H1 (cell line): ENCODE data around the gene RSAD2. TPM values are rescaled to one million over a fixed set of nuclear protein-coding genes. Genes with fewer than 3 reads are reported as not detected.

ENCODE experiments used
- CTCF ChIA-PET: fragments of 300-600 bp; sonication (Branson Sonifier 250); formaldehyde crosslinking; loops from one replicate; lab custom pipeline; 2021; ENCODE audit not compliant: partially characterized antibody; lab: Charles Lee
- POLR2A ChIA-PET: fragments of 300-600 bp; sonication (Branson Sonifier 250); formaldehyde crosslinking; loops from one replicate; lab custom pipeline; 2021; ENCODE audit warnings: inconsistent platforms; ENCODE audit not compliant: partially characterized antibody; lab: Charles Lee
- DNase-seq, 2 experiments: peaks; one replicate each; pipeline versions ENCODE4 v3.0.0 to v3.0.0-alpha.2; 2010 to 2022; ENCODE audit warnings: low spot score in 2 of 2, low read depth in 1 of 2, mixed read lengths in 1 of 2
- FAIRE-seq: peaks from 2 replicates; lab custom pipeline; 2011; peaks lifted over from hg19 to GRCh38; lab: Jason Lieb, UNC
- H2AFZ ChIP-seq: 2 replicates; pipeline ENCODE4 v1.8.1; 2012; ENCODE audit warnings: low read length, inconsistent platforms
- H2AK5ac ChIP-seq: 2 replicates; pipeline ENCODE4 v1.6.1; 2013; ENCODE audit warnings: low read depth, low read length
- H2BK120ac ChIP-seq: replicated peaks from 2 replicates; pipeline ENCODE3; 2013; ENCODE audit warnings: low read depth, low read length, inconsistent platforms
- H2BK12ac ChIP-seq: 2 replicates; pipeline ENCODE4 v1.6.1; 2013; ENCODE audit warnings: low read depth, low read length
- H2BK15ac ChIP-seq: 2 replicates; pipeline ENCODE4 v1.6.1; 2013; ENCODE audit warnings: low read length
- H2BK20ac ChIP-seq: 2 replicates; pipeline ENCODE4 v1.6.1; 2013; ENCODE audit warnings: low read length
- H2BK5ac ChIP-seq: 2 replicates; pipeline ENCODE4 v1.6.1; 2013; ENCODE audit warnings: low read depth, low read length
- H3K14ac ChIP-seq: 2 replicates; pipeline ENCODE4 v1.6.1; 2013; ENCODE audit warnings: inconsistent platforms; ENCODE audit not compliant: insufficient read length
- H3K18ac ChIP-seq: 2 replicates; pipeline ENCODE4 v1.6.1; 2013; ENCODE audit warnings: low read length; ENCODE audit errors: extremely low read depth
- H3K23ac ChIP-seq: 2 replicates; pipeline ENCODE4 v1.6.1; 2013; ENCODE audit warnings: inconsistent platforms; ENCODE audit not compliant: insufficient read length
- H3K23me2 ChIP-seq: 2 replicates; pipeline ENCODE4 v1.6.1; 2013; ENCODE audit warnings: low read depth, low read length
- H3K27ac ChIP-seq: 2 replicates; pipeline ENCODE4 v1.6.1; 2011; ENCODE audit warnings: low read depth, low read length, inconsistent platforms
- H3K27me3 ChIP-seq, 4 experiments: replicated peaks in 1 of 4; 1 replicate in 1 of 4; 2 replicates in 3 of 4; pipeline versions ENCODE4 v1.6.1 to v1.8.1; 2011 to 2013; ENCODE audit warnings: low read length in 3 of 4, mild to moderate bottlenecking in 3 of 4, inconsistent platforms in 2 of 4, mixed read lengths in 2 of 4, moderate library complexity in 1 of 4; ENCODE audit not compliant: control insufficient read depth in 3 of 4, insufficient read depth in 3 of 4; ENCODE audit errors: extremely low read depth in 1 of 4
- H3K36me3 ChIP-seq, 4 experiments: 2 replicates each; pipeline versions ENCODE4 v1.6.1 to v1.8.1; 2011 to 2013; ENCODE audit warnings: mild to moderate bottlenecking in 4 of 4, low read length in 3 of 4, moderate library complexity in 2 of 4, control low read depth in 1 of 4, inconsistent platforms in 1 of 4; ENCODE audit not compliant: insufficient read depth in 4 of 4, control insufficient read depth in 2 of 4
- H3K4ac ChIP-seq: replicated peaks from 2 replicates; pipeline ENCODE3; 2013; ENCODE audit warnings: low read length, low read depth, mixed read lengths, inconsistent platforms; ENCODE audit not compliant: insufficient read length
- H3K4me1 ChIP-seq, 4 experiments: replicated peaks in 1 of 4; 1 replicate in 1 of 4; 2 replicates in 3 of 4; pipeline versions ENCODE4 v1.6.1 to v1.8.1; 2011 to 2013; ENCODE audit warnings: low read length in 3 of 4, inconsistent platforms in 2 of 4, mixed read lengths in 1 of 4; ENCODE audit not compliant: insufficient read depth in 4 of 4, control insufficient read depth in 3 of 4
- H3K4me2 ChIP-seq, 2 experiments: 2 replicates each; pipeline versions ENCODE4 v1.6.1 to v1.8.1; 2011 to 2013; ENCODE audit warnings: low read depth in 2 of 2, low read length in 2 of 2, control low read depth in 1 of 2, inconsistent platforms in 1 of 2, mild to moderate bottlenecking in 1 of 2; ENCODE audit not compliant: insufficient read depth in 1 of 2
- H3K4me3 ChIP-seq, 4 experiments: fragments of 200-600, 300-600 bp in 1 of 4; sonication (generic), shearing (Covaris generic), sonication (Bioruptor Twin) in 1 of 4; 2 replicates each; pipeline versions ENCODE4 v1.5.1 to v1.8.1; 2011 to 2016; ENCODE audit warnings: low read length in 4 of 4, low read depth in 3 of 4, control low read depth in 2 of 4, inconsistent platforms in 2 of 4, mild to moderate bottlenecking in 2 of 4, mixed read lengths in 1 of 4, moderate library complexity in 1 of 4; ENCODE audit not compliant: insufficient read depth in 2 of 4; ENCODE audit errors: extremely low read depth in 1 of 4
- H3K56ac ChIP-seq: replicated peaks from 2 replicates; pipeline ENCODE3; 2013; ENCODE audit warnings: low read depth, mild to moderate bottlenecking, mixed read lengths, low read length, inconsistent platforms; ENCODE audit not compliant: insufficient read length
- H3K79me1 ChIP-seq: 2 replicates; pipeline ENCODE4 v1.6.1; 2013; ENCODE audit warnings: low read depth, low read length, control low read depth
- H3K79me2 ChIP-seq, 2 experiments: 2 replicates each; pipeline versions ENCODE4 v1.6.1 to v1.8.1; 2012 to 2013; ENCODE audit warnings: low read length in 2 of 2, mild to moderate bottlenecking in 2 of 2, inconsistent platforms in 1 of 2; ENCODE audit not compliant: insufficient read depth in 2 of 2, control insufficient read depth in 1 of 2
- H3K9ac ChIP-seq, 4 experiments: replicated peaks in 1 of 4; 1 replicate in 1 of 4; 2 replicates in 3 of 4; pipeline versions ENCODE4 v1.6.1 to v1.8.1; 2011 to 2013; ENCODE audit warnings: low read depth in 3 of 4, low read length in 3 of 4, control low read depth in 2 of 4, mild to moderate bottlenecking in 2 of 4, moderate library complexity in 2 of 4, inconsistent platforms in 1 of 4; ENCODE audit errors: extremely low read depth in 1 of 4
- H3K9me3 ChIP-seq, 2 experiments: 2 replicates each; pipeline versions ENCODE4 v1.6.1 to v1.8.1; 2012 to 2013; ENCODE audit warnings: mild to moderate bottlenecking in 2 of 2, moderate library complexity in 2 of 2, control low read depth in 1 of 2, inconsistent platforms in 1 of 2, low read depth in 1 of 2, low read length in 1 of 2, mixed read lengths in 1 of 2; ENCODE audit not compliant: insufficient read depth in 2 of 2
- H4K20me1 ChIP-seq, 2 experiments: replicated peaks in 1 of 2; 2 replicates each; pipeline versions ENCODE3 to v1.8.1; 2011 to 2013; ENCODE audit warnings: inconsistent platforms in 2 of 2, low read length in 2 of 2, mild to moderate bottlenecking in 1 of 2; ENCODE audit not compliant: insufficient read depth in 2 of 2, control insufficient read depth in 1 of 2
- H4K5ac ChIP-seq: 2 replicates; pipeline ENCODE4 v1.6.1; 2013; ENCODE audit warnings: low read length, low read depth, mixed read lengths, inconsistent platforms; ENCODE audit not compliant: insufficient read length
- H4K8ac ChIP-seq: 2 replicates; pipeline ENCODE4 v1.8.0; 2013; ENCODE audit warnings: mild to moderate bottlenecking, moderate library complexity, low read length, inconsistent platforms; ENCODE audit not compliant: insufficient read depth; ENCODE audit errors: extremely low read depth
- H4K91ac ChIP-seq: replicated peaks from 2 replicates; pipeline ENCODE3; 2013; ENCODE audit warnings: low read length, mixed read lengths, inconsistent platforms; ENCODE audit not compliant: insufficient read length
- CBX5 ChIP-seq: fragments of 300-800, 300-1000 bp; sonication (generic); IDR thresholded peaks from 2 replicates; pipeline ENCODE4 v1.7.1; 2016; ENCODE audit warnings: antibody characterized with exemption, low read length, low read depth
- CREB1 ChIP-seq: IDR thresholded peaks from 2 replicates; pipeline ENCODE4 v1.6.1; 2012; ENCODE audit warnings: inconsistent platforms
- GABPA ChIP-seq: IDR thresholded peaks from 2 replicates; pipeline ENCODE4 v1.6.1; 2011; ENCODE audit warnings: mild to moderate bottlenecking, low read length, moderate library complexity, borderline replicate concordance; ENCODE audit not compliant: insufficient read depth
- GTF2F1 ChIP-seq: IDR thresholded peaks from 2 replicates; pipeline ENCODE4 v1.6.1; 2012; ENCODE audit warnings: low read depth, low read length, improper control_type of control experiment, borderline replicate concordance
- MAFK ChIP-seq: IDR thresholded peaks from 2 replicates; pipeline ENCODE4 v1.6.1; 2012; ENCODE audit warnings: low read depth, mild to moderate bottlenecking, improper control_type of control experiment, low read length
- RNF2 ChIP-seq: fragments of 200-900, 300-1000 bp; sonication (generic); IDR thresholded peaks from 2 replicates; pipeline ENCODE4 v1.7.1; 2016; ENCODE audit warnings: borderline replicate concordance, low read depth, mild to moderate bottlenecking, antibody characterized with exemption, low read length; ENCODE audit not compliant: poor library complexity, severe bottlenecking; ENCODE audit errors: missing control alignments
- SP2 ChIP-seq: IDR thresholded peaks from 2 replicates; pipeline ENCODE4 v1.6.1; 2012; ENCODE audit warnings: mild to moderate bottlenecking, low read length, inconsistent platforms
- SRF ChIP-seq: IDR thresholded peaks from 2 replicates; pipeline ENCODE4 v1.6.1; 2011; ENCODE audit warnings: mild to moderate bottlenecking, low read depth, low read length, moderate library complexity
- YY1 ChIP-seq: IDR thresholded peaks from 2 replicates; pipeline ENCODE4 v1.6.1; 2011; ENCODE audit warnings: low read depth, mild to moderate bottlenecking, low read length
- WGBS, 2 experiments: shearing (Covaris generic) in 1 of 2; methylation state at CpG; one replicate each; pipeline versions ENCODE4 v1.1.6 to v1.1.7; 2013 to 2015; ENCODE audit warnings: low lambda C conversion rate in 2 of 2, mixed read lengths in 2 of 2, inconsistent platforms in 1 of 2, low coverage in 1 of 2, missing lambda C conversion rate in 1 of 2; ENCODE audit not compliant: insufficient replicate concordance in 2 of 2, insufficient coverage in 1 of 2, insufficient read length in 1 of 2; ENCODE audit errors: extremely low coverage in 1 of 2, missing lambda C conversion rate in 1 of 2; 5-methylcytosine and 5-hydroxymethylcytosine counted together
- polyA plus RNA-seq, 7 experiments: library from polyadenylated mRNA; depleted of rRNA in 3 of 7; stranded (reverse) in 5 of 7; unstranded in 2 of 7; fragments of >200 nt in 5 of 7; fragments of 200-250 nt in 2 of 7; gene quantifications; 1 replicate in 5 of 7; 2 replicates in 1 of 7; 4 replicates in 1 of 7; pipeline versions ENCODE4 v1.2.1 to v1.2.3, GENCODE V29; 2011 to 2013; ENCODE audit warnings: missing spikeins in 2 of 7, mixed read lengths in 2 of 7
- total RNA-seq: library from RNA; stranded (reverse); fragmentation: NEBNext Ultra II Directional; extraction: Animal tissue kit (Norgen Biotek cat#: 25700); gene quantifications from 2 replicates; pipeline ENCODE4 v1.2.1, GENCODE V29; 2021
- TF ChIP-seq, protein P1 (sequence below): IDR thresholded peaks from 2 replicates; pipeline ENCODE4 v1.6.1; 2012; ENCODE audit warnings: low read length, inconsistent platforms
- TF ChIP-seq, protein P2 (sequence below): IDR thresholded peaks from 2 replicates; pipeline ENCODE4 v1.6.1; 2011; ENCODE audit warnings: low read depth, mild to moderate bottlenecking, low read length; ENCODE audit not compliant: insufficient read depth

RSAD2 gene
- total and polyA plus RNA-seq, 2 of the 8 experiments (the other 6 are each of a cell fraction or from before 2014, with no cell fraction given), result not detected

DNA sequence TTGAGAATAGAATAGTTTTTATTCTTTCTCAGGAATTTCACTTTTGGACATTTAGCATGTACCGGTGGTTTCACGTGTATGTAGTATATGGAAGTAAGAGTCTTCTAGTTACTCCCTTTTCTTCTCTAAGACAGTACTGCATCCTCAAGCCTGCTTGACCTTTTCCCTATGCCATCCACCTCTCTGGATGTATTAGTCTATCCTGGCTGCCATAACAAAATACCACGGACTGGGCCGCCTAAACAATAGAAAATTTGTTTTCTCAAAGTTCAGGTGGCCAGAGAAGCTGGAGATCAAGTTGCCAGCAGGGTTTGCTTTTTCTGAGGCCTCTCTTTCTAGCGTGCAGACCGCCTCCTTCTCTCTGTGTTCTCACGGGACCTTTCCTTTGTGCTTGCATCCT is 10.6 kb upstream of the RSAD2 start:
- DNase-seq, result no peak
- H2BK20ac ChIP-seq, result no peak overlapping the region
- no peak overlapping the region for H3K18ac ChIP-seq
- ChIA-PET CTCF (interaction anchor here (0.8 to 2.7 kb wide), 12 partner anchors 9 to 178 kb away, joined by 3 to 10 read pairs (median 4); partner anchors contain the start of gene RSAD2), POLR2A (no interaction called here)
- no peak overlapping the region; a peak in 1 of 4 replicates for H3K4me2 ChIP-seq
- no peaks in the 10 kb centered on the region for H3K79me1 ChIP-seq
- H3K27me3 ChIP-seq, result peaks cover 9 to 37% (median 23%) of the 10 kb centered on the region in 4 experiments
- H3K4ac ChIP-seq, result no peak overlapping the region
- WGBS, 2 experiments, result 78% methylated on average over 6 of the region's 7 CpGs; no CpG with 5 or more reads in 1 of the 2 experiments
- H2BK120ac ChIP-seq, result no peak overlapping the region
- H3K23me2 ChIP-seq, result peaks cover 9% of the 10 kb centered on the region
- H3K4me3 ChIP-seq, result no peak overlapping the region
- no peak overlapping the region for H4K91ac ChIP-seq
- H2BK15ac ChIP-seq, result no peak overlapping the region
- no peaks in the 10 kb centered on the region for H3K79me2 ChIP-seq
- no peaks in the 10 kb centered on the region for H3K36me3 ChIP-seq
- no peak for FAIRE-seq
- H2AK5ac ChIP-seq, result no peak overlapping the region
- H3K56ac ChIP-seq, result no peak overlapping the region
- H4K20me1 ChIP-seq, result peaks cover 0 to 2% of the 10 kb centered on the region in 2 experiments
- H2BK5ac ChIP-seq, result no peak overlapping the region
- H2BK12ac ChIP-seq, result no peak overlapping the region
- H2AFZ ChIP-seq, result no peak overlapping the region
- H3K27ac ChIP-seq, result no peak overlapping the region
- no peak overlapping the region for H4K8ac ChIP-seq
- peaks cover 0 to 5% (median 2%) of the 10 kb centered on the region in 4 experiments; a peak in 5 of 7 replicates for H3K4me1 ChIP-seq
- no peak overlapping the region for H4K5ac ChIP-seq
- H3K9me3 ChIP-seq, result no peaks in the 10 kb centered on the region
- H3K9ac ChIP-seq, result no peak overlapping the region
- no peak overlapping the region for H3K14ac ChIP-seq
- no peak overlapping the region for H3K23ac ChIP-seq
- TF ChIP-seq, protein P1, sequence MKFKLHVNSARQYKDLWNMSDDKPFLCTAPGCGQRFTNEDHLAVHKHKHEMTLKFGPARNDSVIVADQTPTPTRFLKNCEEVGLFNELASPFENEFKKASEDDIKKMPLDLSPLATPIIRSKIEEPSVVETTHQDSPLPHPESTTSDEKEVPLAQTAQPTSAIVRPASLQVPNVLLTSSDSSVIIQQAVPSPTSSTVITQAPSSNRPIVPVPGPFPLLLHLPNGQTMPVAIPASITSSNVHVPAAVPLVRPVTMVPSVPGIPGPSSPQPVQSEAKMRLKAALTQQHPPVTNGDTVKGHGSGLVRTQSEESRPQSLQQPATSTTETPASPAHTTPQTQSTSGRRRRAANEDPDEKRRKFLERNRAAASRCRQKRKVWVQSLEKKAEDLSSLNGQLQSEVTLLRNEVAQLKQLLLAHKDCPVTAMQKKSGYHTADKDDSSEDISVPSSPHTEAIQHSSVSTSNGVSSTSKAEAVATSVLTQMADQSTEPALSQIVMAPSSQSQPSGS, result no peak
- TF ChIP-seq, protein P2, sequence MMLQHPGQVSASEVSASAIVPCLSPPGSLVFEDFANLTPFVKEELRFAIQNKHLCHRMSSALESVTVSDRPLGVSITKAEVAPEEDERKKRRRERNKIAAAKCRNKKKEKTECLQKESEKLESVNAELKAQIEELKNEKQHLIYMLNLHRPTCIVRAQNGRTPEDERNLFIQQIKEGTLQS, result no peak
- TF ChIP-seq MAFK (no peak), GABPA (no peak), SP2 (no peak), YY1 (no peak), CREB1 (no peak), SRF (no peak), GTF2F1 (no peak), CBX5 (no peak), RNF2 (no peak)
